Activated naive CD8-positive, alpha-beta T cell treated with anti-CD3 and anti-CD28 coated beads, Interleukin-2, amount 50 U/mL, for 24 hours (primary cell): Measurements from ENCODE around the gene PLEKHH3.

ENCODE experiments used
- ATAC-seq: fragments of 150-1000 bp; cut with Tn5 transposase; one replicate; pipeline ENCODE4 v1.10.0; 2021
- DNase-seq: peaks from one replicate; pipeline ENCODE4 v3.0.0; 2021
- H3K27ac Mint-ChIP-seq: one replicate; pipeline ENCODE4 v1.8.0; 2021; ENCODE audit warnings: mild to moderate bottlenecking, mixed read lengths
- H3K27me3 Mint-ChIP-seq: one replicate; pipeline ENCODE4 v1.8.0; 2021; ENCODE audit warnings: mixed read lengths
- H3K36me3 Mint-ChIP-seq: one replicate; pipeline ENCODE4 v1.8.0; 2021; ENCODE audit warnings: low read depth, mixed read lengths
- H3K4me1 Mint-ChIP-seq: one replicate; pipeline ENCODE4 v1.8.0; 2021; ENCODE audit warnings: mixed read lengths
- H3K4me3 Mint-ChIP-seq: one replicate; pipeline ENCODE4 v1.8.0; 2021; ENCODE audit warnings: mild to moderate bottlenecking, moderate library complexity, mixed read lengths
- H3K9me3 Mint-ChIP-seq: one replicate; pipeline ENCODE4 v1.8.0; 2021; ENCODE audit warnings: mixed read lengths

The PLEKHH3 gene

GRCh38 chr17:42680331-42680808 lies 3.6 kb upstream of the PLEKHH3 start:
- H3K4me1 Mint-ChIP-seq: peaks cover 59% of the 10 kb centered on the region
- no peaks in the 10 kb centered on the region for H3K36me3 Mint-ChIP-seq
- no peaks in the 10 kb centered on the region for H3K9me3 Mint-ChIP-seq
- no peak overlapping the region for H3K27ac Mint-ChIP-seq
- no peak overlapping the region for H3K4me3 Mint-ChIP-seq
- H3K27me3 Mint-ChIP-seq: peaks cover 46% of the 10 kb centered on the region
- ATAC-seq (no peak), DNase-seq (no peak)

GRCh38 chr17:42679492-42680330 lies 2.9 kb upstream of the PLEKHH3 start:
- no peaks in the 10 kb centered on the region for H3K9me3 Mint-ChIP-seq
- H3K36me3 Mint-ChIP-seq: no peaks in the 10 kb centered on the region
- peaks cover 59% of the 10 kb centered on the region for H3K4me1 Mint-ChIP-seq
- peak overlapping the region; percentile 74 for H3K4me3 Mint-ChIP-seq
- H3K27me3 Mint-ChIP-seq: peaks cover 52% of the 10 kb centered on the region
- ATAC-seq: peak; percentile 52
- peak; percentile 77 for DNase-seq
- peak overlapping the region; percentile 46 for H3K27ac Mint-ChIP-seq

- H3K9me3 Mint-ChIP-seq: no peaks in the 10 kb centered on the region
- peaks cover 66% of the 10 kb centered on the region for H3K4me1 Mint-ChIP-seq
- H3K27ac Mint-ChIP-seq: peak overlapping the region; percentile 46
- peak overlapping the region; percentile 74 for H3K4me3 Mint-ChIP-seq
- peak; percentile 52 for DNase-seq
- H3K36me3 Mint-ChIP-seq: no peaks in the 10 kb centered on the region
- ATAC-seq: peak; percentile 17
- peaks cover 54% of the 10 kb centered on the region for H3K27me3 Mint-ChIP-seq
These were observed 2.2 kb upstream of the PLEKHH3 start for GRCh38 chr17:42678951-42679491.

- H3K9me3 Mint-ChIP-seq: no peaks in the 10 kb centered on the region
- no peaks in the 10 kb centered on the region for H3K36me3 Mint-ChIP-seq
- DNase-seq (peak; percentile 82), ATAC-seq (peak; percentile 16)
- peak overlapping the region; percentile 74 for H3K4me3 Mint-ChIP-seq
- H3K27me3 Mint-ChIP-seq: peaks cover 47% of the 10 kb centered on the region
- peaks cover 62% of the 10 kb centered on the region for H3K4me1 Mint-ChIP-seq
- peak overlapping the region; percentile 23 for H3K27ac Mint-ChIP-seq
These were observed 1.4 kb upstream of the PLEKHH3 start for GRCh38 chr17:42677921-42678781.

GRCh38 chr17:42677012-42677857 lies 441 bp upstream of the PLEKHH3 start:
- peak overlapping the region; percentile 64 for H3K27ac Mint-ChIP-seq
- peaks cover 48% of the 10 kb centered on the region for H3K27me3 Mint-ChIP-seq
- H3K9me3 Mint-ChIP-seq: no peaks in the 10 kb centered on the region
- no peaks in the 10 kb centered on the region for H3K36me3 Mint-ChIP-seq
- peak; percentile 99 for DNase-seq
- ATAC-seq: peak; percentile 79
- H3K4me1 Mint-ChIP-seq: peaks cover 54% of the 10 kb centered on the region
- peak overlapping the region; percentile 74 for H3K4me3 Mint-ChIP-seq

- H3K36me3 Mint-ChIP-seq: no peaks in the 10 kb centered on the region
- H3K4me1 Mint-ChIP-seq: peaks cover 51% of the 10 kb centered on the region
- DNase-seq (no peak), ATAC-seq (no peak)
- no peaks in the 10 kb centered on the region for H3K9me3 Mint-ChIP-seq
- peak overlapping the region; percentile 55 for H3K4me3 Mint-ChIP-seq
- H3K27ac Mint-ChIP-seq: no peak overlapping the region
- H3K27me3 Mint-ChIP-seq: peaks cover 47% of the 10 kb centered on the region
These were observed 800 bp downstream of the PLEKHH3 start for GRCh38 chr17:42675965-42676423.

GRCh38 chr17:42675348-42675964 lies 1.3 kb downstream of the PLEKHH3 start:
- H3K27me3 Mint-ChIP-seq: peaks cover 50% of the 10 kb centered on the region
- DNase-seq (no peak), ATAC-seq (no peak)
- no peaks in the 10 kb centered on the region for H3K9me3 Mint-ChIP-seq
- no peaks in the 10 kb centered on the region for H3K36me3 Mint-ChIP-seq
- H3K4me3 Mint-ChIP-seq: no peak overlapping the region
- peaks cover 53% of the 10 kb centered on the region for H3K4me1 Mint-ChIP-seq
- no peak overlapping the region for H3K27ac Mint-ChIP-seq

GRCh38 chr17:42674755-42675347 lies 1.9 kb downstream of the PLEKHH3 start:
- Mint-ChIP-seq H3K4me1 (peaks cover 53% of the 10 kb centered on the region), H3K27ac (no peak overlapping the region), H3K27me3 (peaks cover 50% of the 10 kb centered on the region), H3K9me3 (no peaks in the 10 kb centered on the region), H3K36me3 (no peaks in the 10 kb centered on the region), H3K4me3 (no peak overlapping the region)
- ATAC-seq (no peak), DNase-seq (no peak)

- H3K27ac Mint-ChIP-seq: no peak overlapping the region
- no peaks in the 10 kb centered on the region for H3K9me3 Mint-ChIP-seq
- H3K36me3 Mint-ChIP-seq: no peaks in the 10 kb centered on the region
- peaks cover 47% of the 10 kb centered on the region for H3K4me1 Mint-ChIP-seq
- peaks cover 55% of the 10 kb centered on the region for H3K27me3 Mint-ChIP-seq
- H3K4me3 Mint-ChIP-seq: no peak overlapping the region
- no peak for ATAC-seq
- DNase-seq: peak; percentile 40
These were observed 2.7 kb downstream of the PLEKHH3 start for GRCh38 chr17:42673885-42674754.

GRCh38 chr17:42673266-42673884 lies 3.4 kb downstream of the PLEKHH3 start:
- no peak for ATAC-seq
- H3K4me3 Mint-ChIP-seq: no peak overlapping the region
- H3K36me3 Mint-ChIP-seq: no peaks in the 10 kb centered on the region
- H3K4me1 Mint-ChIP-seq: peaks cover 40% of the 10 kb centered on the region
- no peak overlapping the region for H3K27ac Mint-ChIP-seq
- H3K27me3 Mint-ChIP-seq: peaks cover 60% of the 10 kb centered on the region
- H3K9me3 Mint-ChIP-seq: no peaks in the 10 kb centered on the region
- no peak for DNase-seq

GRCh38 chr17:42672038-42672437 lies 4.8 kb downstream of the PLEKHH3 start:
- no peak for ATAC-seq
- Mint-ChIP-seq H3K27me3 (peaks cover 60% of the 10 kb centered on the region), H3K36me3 (no peaks in the 10 kb centered on the region), H3K27ac (no peak overlapping the region), H3K4me3 (no peak overlapping the region), H3K4me1 (peaks cover 30% of the 10 kb centered on the region), H3K9me3 (no peaks in the 10 kb centered on the region)
- DNase-seq: no peak
